GM19239 (cell line): Measurements from ENCODE around the gene FAM3D.

Experiments used
- DNase-seq: peaks from one replicate; pipeline ENCODE4 v3.0.0; 2011; ENCODE audit warnings: low spot score; ENCODE audit not compliant: insufficient read length
- FAIRE-seq: peaks from 2 replicates; lab custom pipeline; 2011; peaks lifted over from hg19 to GRCh38; lab: Jason Lieb, UNC

Gene FAM3D

DNA sequence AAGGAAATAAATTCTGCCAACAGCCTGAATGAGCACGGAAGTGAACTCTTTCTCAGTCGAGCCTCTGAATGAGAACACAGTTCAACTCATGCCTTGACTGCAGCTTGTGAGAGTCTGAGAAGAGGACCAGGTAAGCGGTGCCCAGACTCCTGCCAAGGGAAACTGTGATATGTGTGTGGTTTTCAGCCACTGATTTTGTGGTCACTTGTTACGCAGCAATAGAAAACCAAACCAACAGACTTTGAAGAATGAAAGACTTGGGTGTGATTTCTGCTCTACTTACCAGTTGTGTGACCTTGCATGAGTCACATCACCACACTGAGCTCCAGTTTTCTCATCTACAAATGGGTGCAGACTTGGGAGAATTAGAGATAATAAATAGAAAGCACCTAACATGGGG lies 58.8 kb downstream of the FAM3D start:
- no peak for DNase-seq
- no peak for FAIRE-seq

DNA sequence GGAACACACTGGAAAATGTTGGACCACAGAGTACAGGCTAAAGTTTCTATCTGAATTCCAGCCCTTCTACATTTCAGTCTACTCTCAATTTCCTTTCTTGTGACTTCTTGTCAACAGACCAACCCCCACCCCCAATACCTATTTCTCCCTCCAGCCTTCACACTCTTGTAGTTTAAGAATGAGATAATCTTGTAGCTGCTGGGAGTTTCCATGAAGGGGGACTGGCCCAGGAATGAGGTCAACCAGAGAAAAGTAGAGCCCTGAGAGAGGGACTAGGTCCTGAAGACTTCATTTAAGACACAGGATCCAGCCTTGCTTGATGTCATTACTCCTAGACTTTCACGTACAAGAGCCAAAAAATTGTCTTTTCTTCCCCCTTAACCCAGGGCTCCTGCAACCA lies 59.9 kb downstream of the FAM3D start:
- FAIRE-seq (no peak), DNase-seq (no peak)

DNA sequence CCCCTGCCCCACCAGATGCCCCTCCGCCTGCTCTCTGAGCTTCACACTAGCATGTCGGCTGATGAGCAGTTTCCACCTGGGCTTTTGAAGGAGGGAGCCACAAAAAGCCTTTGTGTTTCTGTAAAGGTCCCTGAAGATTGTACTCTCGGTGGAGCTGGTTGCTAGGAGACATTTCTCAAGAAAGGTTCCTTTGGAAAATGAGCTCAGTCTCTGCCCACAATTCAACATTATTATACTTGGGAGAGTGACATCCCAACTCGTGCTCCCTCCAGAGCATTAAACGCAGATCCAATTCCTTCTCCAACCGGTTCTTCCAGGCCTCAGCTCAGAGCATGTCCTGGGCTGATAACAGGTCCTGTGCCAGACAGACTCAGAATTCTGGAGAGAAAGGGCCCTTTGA lies 62.5 kb downstream of the FAM3D start:
- DNase-seq, result no peak
- no peak for FAIRE-seq

DNA sequence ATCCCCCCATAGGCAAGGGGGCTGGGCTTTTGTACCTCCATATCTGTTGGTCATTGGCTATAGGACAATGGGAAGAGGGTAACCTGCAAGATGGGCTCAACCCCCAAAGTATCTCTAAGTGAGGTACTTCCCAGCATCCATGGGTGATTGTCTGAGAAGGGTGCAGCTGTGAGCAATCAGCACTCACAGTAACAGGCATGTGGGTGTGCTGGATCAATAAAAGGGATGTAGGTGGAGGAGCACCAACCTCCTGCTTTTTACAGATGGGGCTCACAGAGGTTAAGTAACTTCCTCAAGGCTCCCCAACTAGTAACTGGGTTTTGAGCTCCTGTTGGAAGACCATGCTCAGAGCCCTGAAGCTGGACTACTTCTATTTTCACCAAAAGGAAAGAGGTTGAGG lies 63.0 kb downstream of the FAM3D start:
- DNase-seq (no peak), FAIRE-seq (no peak)

DNA sequence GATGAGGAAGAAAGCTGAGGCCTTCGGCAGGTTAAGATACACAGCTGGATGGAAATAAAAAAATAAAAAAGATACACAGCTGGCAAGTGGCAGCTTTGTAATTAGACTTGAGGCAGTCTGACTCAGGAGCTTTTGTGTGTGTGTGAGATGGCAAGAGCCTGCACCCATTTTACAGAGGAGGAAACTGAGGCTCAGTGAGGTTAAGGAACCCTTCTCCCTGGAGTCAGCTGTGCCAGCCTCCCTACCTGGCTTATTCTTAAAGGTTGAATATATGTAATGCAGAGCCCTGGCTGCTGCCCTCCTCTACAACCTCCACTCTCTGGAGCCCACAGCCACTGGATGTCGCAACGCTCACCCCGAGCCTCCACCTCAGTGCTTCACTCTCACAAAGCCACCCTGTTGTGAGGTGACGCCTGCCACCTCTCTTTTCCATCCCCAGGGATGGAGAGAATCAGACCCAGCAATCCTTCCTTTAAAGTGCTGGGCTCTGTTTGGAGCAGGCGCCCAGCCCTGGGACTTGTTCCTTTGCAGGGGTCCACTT lies 68.7 kb downstream of the FAM3D start:
- DNase-seq, result no peak
- no peak for FAIRE-seq

DNA sequence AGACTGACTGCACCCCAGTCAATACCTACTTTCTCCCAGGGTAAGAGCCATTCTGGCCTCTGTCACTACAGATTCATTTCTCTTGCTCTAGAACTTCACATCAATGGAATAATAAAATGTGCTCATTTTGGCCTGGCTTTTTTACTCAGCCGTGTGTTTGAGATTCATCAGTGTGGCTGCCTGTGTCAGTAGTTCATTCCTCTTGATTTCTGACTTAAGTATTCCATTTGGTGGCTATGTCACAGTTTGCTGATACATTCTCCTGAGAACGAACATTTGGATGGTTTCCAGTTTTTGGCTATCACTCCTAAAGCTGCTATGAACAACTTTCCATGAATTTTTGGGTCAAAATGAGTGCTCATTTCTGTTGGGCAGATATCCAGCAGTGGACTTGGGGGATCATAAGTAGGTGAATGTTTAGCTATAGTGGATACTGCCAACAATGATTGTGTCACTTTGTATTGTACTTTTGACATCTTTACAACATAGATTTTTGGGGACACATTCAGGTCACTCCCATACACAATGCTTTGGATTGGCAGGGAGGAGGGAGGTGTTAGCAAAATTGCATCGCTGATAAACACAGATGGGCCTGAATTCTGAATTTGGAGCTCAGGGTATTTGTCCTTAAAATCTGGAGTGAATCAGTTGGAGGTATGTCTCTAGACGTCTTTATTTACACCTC lies 69.6 kb downstream of the FAM3D start:
- no peak for FAIRE-seq
- no peak for DNase-seq

DNA sequence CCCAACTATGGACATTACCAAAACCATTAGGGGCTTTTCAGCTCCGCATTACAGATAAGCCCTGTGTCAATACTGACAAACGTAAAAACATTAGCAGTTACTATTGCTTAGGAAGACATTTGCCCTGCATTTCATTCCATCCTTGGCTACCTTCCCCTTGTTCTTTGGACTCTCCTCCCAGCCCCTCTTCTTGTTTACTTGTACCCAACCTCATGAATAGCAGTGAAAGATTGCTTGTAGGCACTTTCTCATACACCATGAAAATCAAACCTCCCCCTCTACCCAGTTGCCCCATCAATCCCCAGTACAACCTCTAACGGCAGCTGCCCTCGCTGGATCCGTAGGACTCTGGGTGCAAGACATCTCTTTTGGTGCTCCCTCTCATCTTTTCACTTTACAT lies 72.5 kb downstream of the FAM3D start:
- FAIRE-seq, result no peak

DNA sequence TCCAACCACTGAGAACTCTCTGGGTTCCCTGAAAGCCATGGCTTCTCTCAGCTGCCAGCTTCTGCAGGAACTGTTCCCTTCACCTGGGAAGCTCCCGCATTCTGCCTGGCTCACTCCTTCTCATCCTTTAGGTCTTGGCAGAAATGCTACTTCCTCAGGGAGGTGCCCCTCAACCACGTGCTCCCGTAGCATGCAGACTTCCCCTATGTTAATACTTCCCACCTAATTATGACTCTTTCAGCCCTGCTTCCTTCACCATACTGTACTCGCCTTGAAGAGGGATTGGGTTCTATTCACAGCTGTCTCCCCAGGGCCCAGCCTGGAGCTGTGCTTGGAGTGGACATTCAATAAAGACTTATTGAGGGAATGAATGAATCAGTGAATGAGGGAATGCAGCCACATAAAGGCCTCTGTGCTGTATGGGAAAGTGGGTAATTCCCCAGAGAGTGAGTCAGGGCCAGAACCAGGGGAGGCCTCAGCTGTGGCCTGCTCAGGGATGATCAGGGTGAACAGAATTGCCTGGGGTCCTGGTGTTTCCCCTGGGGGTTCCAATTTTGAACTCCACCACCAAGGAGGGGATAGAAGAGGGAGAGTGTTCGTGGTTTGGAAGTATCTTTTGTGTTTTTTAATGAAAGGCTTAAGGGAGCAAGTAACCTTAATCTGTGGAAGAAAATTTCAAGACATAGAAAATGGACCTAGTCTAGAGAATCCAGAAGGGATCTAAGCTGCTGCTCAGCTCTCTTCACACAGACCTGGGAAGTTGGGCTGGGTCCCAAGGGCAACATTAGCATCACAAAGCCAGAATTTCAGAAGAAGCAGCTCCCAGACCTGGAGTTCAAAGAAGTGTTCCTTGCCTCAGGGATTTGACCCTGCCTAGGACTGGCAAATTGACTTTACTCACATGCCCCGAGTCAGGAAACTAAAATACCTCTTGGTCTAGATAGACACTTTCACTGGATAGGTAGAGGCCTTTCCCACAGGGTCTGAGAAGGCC lies 74.8 kb downstream of the FAM3D start:
- no peak for FAIRE-seq

More for the DNA sequence above, 72.5 kb downstream of the FAM3D start:
- DNase-seq, result no peak

DNA sequence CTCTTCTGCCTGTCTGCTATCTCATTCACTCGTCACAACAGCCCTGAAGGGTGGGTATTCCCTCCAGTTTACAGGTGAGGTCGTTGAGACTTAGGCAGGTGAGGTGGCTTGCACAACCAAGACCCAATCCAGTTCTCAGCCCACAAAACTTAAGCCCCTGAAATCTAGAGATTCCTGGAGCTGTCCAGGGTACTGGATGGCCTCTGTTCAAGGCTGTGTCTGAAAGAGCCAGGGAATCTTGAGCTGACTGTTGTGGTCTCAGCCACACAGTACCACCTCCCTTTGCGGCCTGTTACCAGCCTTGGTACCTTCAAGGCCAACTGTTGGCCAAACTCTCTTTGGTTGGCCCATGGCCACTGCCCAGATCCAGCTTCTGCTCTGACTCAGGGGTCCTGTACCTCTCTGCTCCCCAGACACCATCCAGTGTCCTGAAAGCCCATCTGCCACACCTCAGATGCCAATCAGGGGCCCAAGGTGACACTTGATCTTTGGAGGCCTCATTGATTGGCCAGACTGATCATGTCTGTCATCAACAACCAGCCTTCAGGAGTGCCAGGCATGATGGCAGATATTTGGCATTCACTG lies 78.5 kb downstream of the FAM3D start:
- DNase-seq (no peak), FAIRE-seq (no peak)

More for the DNA sequence above, 74.8 kb downstream of the FAM3D start:
- no peak for DNase-seq

DNA sequence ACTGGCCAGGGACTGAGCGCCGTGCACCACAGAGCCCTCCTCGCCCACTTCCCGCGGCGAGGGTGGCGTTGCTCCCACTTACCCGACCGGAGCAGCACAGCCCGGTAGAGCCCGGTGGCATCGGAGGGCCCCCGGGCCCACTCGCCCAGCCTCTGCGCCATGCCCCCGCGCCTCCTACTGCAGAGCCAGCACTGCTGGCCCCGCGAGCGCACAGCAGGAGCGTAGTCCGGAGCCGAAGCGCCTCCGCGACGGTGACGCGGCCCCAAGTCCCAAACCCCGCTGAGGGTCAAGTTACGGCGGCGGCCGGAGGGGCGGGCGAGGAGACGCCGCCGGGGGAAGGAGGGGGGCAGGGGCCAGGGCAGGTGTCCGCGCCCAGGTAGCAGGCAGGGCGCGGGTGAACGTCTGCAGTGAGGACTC lies 79.8 kb downstream of the FAM3D start:
- FAIRE-seq, result no peak
- DNase-seq, result no peak

DNA sequence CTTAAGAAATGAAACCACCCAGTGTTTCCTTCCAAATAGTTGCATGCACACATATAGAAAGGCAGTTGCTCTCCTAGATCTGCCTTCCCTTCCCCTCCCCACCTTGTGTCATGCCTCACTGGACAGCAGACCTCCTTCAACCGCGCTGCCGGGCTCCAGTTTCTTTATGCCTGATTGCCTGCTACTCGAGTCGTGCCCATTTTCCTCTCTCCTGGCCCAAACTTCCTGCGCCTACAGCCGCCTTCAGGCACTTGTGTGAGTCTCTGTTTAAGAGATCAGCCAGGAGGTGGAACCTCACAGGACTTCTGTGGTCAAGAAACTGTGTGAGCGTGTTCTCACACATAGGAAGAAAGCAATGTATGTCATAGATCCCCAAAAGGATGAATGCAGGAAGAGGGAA lies 80.6 kb downstream of the FAM3D start:
- no peak for DNase-seq
- peak; percentile 72 for FAIRE-seq

DNA sequence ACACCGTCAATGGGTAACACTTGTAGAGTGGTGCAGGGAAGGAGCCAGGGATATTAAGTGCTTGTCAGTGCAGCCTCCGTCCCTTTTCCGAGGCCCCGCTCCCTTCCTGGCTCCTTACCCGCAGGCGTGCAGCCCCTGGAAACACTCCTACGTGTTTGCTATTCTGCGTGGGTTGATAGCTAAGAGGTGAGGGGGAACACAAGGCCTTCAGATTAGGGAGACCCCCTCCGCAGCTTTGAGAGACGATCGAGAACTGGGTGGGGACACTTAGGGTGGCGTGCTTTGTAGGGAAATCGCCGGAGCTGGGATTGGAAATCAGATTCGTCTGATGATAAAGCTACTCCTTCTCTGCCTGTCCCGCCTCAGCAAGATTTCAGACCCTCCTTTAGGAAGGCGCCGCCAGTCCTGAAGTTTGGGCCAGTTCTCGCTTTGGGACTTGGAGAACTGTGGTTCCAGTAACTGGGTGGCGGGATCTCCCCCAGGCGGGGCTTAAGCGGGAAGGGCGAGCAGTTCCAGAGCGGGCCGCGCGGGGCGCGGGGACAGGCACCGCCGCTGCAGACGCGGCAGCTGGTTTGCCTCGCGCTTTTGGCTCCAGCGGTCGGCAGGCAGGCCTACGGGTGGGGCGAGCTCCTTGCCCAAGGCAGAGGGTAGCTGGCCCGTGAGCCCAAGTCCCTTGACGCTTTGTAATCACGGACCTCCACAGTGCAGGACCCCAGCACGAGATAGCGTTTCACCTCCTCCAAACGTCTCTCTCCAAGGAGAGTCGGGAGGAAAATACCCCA lies 81.4 kb downstream of the FAM3D start:
- peak; percentile 82 for DNase-seq
- peak; percentile 70 for FAIRE-seq

DNA sequence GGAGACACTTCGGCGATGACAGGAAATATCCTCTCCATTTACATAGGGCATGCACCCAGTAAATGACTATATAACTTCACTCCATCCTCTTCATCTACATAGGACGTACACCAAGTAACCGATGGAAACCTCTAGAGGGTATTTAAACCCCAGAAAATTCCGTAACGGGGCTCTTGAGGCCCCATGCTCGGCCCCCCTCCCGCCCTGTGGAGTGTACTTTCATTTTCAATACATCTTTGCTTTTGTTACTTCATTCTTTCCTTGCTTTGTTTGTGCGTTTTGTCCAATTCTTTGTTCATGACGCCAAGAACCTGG lies 81.9 kb downstream of the FAM3D start:
- FAIRE-seq, result peak; percentile 31
- DNase-seq, result no peak
